Stimulated activated CD4-positive, alpha-beta T cell treated with anti-CD3 and anti-CD28 coated beads, Interleukin-12 subunit alpha, Interleukin-12 subunit beta, amount 100 ng/mL, for 48 hours (primary cell): Measurements from ENCODE around the gene CEACAM4.
"Not testable (repeated sequence)": the region's sequence is repeated elsewhere in the genome, so short reads cannot be mapped to it uniquely, and the experiment has no call there.

Experiments used
- DNase-seq, 3 donors: peaks; one replicate each; pipeline ENCODE4 v3.0.0-alpha.2; 2020; ENCODE audit warnings: low read depth in 2 of 3, low spot score in 1 of 3

Gene CEACAM4

DNA sequence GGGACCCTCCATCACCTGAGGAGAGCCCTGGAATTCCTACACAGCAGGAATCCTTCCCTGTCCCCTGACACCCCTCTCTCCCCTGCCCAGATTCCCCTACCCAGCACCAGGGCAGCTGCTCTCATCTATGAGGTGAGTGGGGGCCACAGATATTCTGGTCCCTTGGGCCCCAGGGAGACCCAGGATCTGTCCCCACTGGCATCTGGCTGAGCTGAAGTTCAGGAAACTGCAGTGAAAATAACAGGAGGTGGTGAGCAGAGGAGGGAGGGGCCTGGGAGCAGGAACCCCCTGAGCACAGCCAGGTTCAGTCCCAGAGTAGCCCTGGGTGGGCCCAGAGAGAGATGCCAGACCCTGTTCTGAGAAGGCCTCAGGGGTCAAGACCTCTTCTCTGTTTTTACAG, 40.8 kb downstream of the CEACAM4 start:
- DNase-seq, result no peak

DNA sequence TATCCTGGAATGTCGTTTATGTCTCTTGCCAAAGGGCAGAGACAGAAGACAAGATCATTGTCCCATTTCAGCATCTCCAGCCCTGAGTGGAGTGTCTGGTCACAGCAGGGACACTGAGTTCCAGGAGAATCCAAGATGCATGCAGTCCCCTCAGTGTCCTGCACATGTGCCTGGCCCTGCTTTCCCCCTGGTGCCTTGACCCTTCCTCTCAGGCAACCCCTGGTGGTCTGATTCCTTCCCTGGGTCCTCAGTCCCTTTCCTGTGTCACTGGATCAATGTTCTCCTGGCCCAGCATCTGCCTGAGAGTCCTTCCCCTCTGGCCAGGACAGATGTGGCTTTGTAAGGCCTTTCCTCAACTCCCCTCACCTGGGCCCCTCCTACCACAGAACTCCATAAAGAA, 41.9 kb downstream of the CEACAM4 start:
- no peak for DNase-seq

GRCh38 chr19:41584260-41584810, 42.5 kb downstream of the CEACAM4 start:
- no peak for DNase-seq

DNA sequence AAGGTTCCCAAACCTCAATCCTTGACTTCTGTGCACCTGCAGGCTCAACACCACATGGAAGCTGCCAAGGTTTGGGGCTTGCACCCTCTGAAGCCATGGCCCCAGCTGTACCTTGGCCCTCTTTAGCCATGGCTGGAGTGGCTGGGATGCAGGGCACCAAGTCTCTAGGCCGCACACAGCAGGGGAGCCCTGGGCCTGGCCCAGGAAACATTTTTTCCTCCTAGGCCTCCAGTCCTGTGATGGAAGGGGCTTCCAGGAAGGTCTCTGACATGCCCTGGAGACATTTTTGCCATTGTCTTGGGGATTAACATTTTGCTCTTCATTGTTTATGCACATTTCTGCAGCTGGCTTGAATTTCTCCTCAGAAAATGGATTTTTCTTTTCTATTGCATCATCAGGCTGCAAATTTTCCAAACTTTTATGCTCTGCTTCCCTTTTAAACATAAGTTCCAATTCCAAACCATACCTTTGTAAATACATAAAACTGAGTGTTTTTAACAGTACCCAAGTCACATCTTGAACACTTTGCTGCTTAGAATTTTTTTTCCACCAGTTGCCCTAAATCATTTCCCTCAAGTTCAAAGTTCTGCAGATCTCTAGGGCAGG, 44.2 kb downstream of the CEACAM4 start:
- DNase-seq, result not testable (repeated sequence)

DNA sequence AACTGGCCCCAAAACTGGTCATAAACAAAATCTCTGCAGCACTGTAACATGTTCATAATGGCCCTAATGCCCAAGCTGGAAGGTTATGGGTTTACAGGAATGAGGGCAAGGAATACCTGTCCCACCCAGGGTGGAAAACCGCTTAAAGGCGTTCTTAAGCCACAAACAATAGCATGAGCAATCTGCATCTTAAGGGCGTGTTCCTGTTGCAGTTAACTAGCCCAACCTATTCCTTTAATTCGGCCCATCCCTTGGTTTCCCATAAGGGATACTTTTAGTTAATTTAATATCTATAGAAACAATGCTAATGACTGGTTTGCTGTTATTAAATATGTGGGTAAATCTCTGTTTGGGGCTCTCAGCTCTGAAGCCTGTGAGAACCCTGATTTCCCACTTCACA, 45.8 kb downstream of the CEACAM4 start:
- DNase-seq, result not testable (repeated sequence)

GRCh38 chr19:41578886-41579285, 48.0 kb downstream of the CEACAM4 start:
- DNase-seq, result no peak

- no peak for DNase-seq
These were observed 49.0 kb downstream of the CEACAM4 start for GRCh38 chr19:41577833-41578232.

DNA sequence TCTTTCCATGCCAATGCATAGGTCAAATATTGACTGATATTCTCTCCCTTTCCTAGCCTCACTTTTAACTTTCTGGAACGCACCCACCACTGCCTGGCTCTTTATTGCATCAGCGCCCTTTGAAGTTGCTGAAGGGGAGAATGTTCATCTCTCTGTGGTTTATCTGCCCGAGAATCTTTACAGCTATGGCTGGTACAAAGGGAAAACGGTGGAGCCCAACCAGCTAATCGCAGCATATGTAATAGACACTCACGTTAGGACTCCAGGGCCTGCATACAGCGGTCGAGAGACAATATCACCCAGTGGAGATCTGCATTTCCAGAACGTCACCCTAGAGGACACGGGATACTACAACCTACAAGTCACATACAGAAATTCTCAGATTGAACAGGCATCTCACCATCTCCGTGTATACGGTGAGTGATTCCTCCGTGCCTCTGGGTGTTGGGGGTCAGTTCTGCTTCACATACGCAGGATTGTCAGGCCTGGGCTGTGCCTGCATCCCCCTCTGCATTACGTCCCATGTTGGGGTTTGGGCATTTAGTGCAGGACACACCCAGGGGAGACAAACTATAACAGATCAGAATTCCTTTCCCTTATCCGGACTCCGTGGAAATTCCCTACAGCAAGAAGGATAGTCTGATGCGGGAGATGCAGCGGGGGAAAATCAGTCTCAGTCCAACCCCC, 49.6 kb downstream of the CEACAM4 start:
- DNase-seq, result no peak

DNA sequence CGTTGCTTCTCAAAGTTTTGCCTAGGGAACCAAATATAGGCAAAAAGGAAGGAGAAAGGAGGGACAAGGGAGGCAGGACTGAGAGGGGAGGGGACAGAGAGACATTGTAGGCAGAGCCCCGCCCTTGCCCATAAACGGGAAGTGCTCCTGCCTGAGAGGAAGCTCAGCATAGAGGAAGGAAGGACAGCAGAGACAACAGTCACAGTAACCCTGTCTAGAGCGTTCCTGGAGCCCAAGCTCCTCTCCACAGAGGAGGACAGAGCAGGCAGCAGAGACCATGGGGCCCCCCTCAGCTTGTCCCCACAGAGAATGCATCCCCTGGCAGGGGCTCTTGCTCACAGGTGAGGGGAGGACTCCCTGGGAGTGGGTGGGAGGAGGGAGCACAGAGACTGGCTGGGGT, 50.9 kb downstream of the CEACAM4 start, which contains the start of gene CEACAM21:
Gene CEACAM21, plus strand, starts transcription at position 169 of the 400 bp plus-strand sequence. Its CDS starts 109 bp downstream, at position 278.
- peak in 1 of 3 donors; percentile 40 for DNase-seq

- DNase-seq, result peak; percentile 72 to 81 (median 78)
These were observed 56.2 kb downstream of the CEACAM4 start for GRCh38 chr19:41570639-41571112.

- DNase-seq, result no peak
These were observed 56.7 kb downstream of the CEACAM4 start for GRCh38 chr19:41570179-41570578.

DNA sequence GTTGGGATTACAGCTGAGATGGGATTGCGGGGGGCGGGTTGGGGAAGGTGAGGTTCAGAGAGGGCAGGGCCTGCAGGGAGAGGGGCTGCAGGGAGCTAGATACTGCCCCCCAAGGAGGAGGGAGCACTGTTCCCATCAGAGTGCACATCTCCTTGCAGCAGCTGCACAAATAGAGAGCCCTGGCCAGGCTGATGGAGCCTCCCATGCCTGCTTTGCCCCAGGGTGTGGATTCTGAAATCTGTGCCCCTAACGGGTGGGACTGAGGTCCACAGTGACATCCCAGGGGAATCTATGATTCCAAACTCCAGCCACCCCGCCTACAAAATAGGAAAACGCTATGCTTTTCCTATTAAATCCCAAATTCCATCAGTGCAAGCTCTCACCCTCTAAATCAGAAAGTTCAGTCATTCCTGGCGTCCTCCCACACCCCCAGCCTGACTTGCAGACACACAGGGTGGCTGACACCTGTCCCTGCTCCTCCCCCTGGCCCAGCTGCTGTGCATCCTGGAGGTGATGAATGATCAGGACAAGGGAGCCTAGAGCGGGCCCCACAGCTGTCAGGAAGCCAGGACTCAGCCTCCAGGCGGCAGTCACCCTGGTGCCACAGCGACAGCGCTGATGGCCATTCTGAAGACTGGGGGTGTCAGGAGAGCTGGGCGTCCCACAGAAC, 57.3 kb downstream of the CEACAM4 start:
- DNase-seq, result no peak
